ELR (cell line): ENCODE data around the gene DNAJC10.
A peak's percentile ranks its signal among the peaks of the same experiment; 100 is the strongest.
"Not testable (repeated sequence)": the region's sequence is repeated elsewhere in the genome, so short reads cannot be mapped to it uniquely, and the experiment has no call there.

Source experiments
- DNase-seq: peaks from one replicate; pipeline ENCODE4 v3.0.0-alpha.2; 2015; ENCODE audit warnings: low read depth

Gene DNAJC10

GRCh38 chr2:182724656-182725055 lies 8.6 kb downstream of the DNAJC10 start:
- DNase-seq = no peak

GRCh38 chr2:182726473-182726872 lies 10.4 kb downstream of the DNAJC10 start:
- DNase-seq = no peak

- no peak for DNase-seq
Observed at GRCh38 chr2:182728014-182728413, 12.0 kb downstream of the DNAJC10 start.

GRCh38 chr2:182729710-182730339 lies 13.8 kb downstream of the DNAJC10 start:
- DNase-seq = no peak

GRCh38 chr2:182730486-182730885 lies 14.4 kb downstream of the DNAJC10 start:
- DNase-seq = no peak

GRCh38 chr2:182732736-182733135 lies 16.7 kb downstream of the DNAJC10 start:
- no peak for DNase-seq

- DNase-seq = no peak
Observed at GRCh38 chr2:182733572-182733971, 17.5 kb downstream of the DNAJC10 start.

- not testable (repeated sequence) for DNase-seq
Observed at GRCh38 chr2:182736856-182737255, 20.8 kb downstream of the DNAJC10 start.

- DNase-seq = no peak
Observed at GRCh38 chr2:182740701-182741100, 24.6 kb downstream of the DNAJC10 start.

- DNase-seq = no peak
Observed at GRCh38 chr2:182741620-182742019, 25.6 kb downstream of the DNAJC10 start.

- DNase-seq = no peak
Observed at GRCh38 chr2:182744490-182744889, 28.4 kb downstream of the DNAJC10 start.

GRCh38 chr2:182745061-182745460 lies 29.0 kb downstream of the DNAJC10 start:
- no peak for DNase-seq

- DNase-seq = not testable (repeated sequence)
Observed at GRCh38 chr2:182745894-182746293, 29.8 kb downstream of the DNAJC10 start.

- no peak for DNase-seq
Observed at GRCh38 chr2:182754231-182754630, 38.2 kb downstream of the DNAJC10 start.

- DNase-seq = no peak
Observed at GRCh38 chr2:182758379-182758778, 42.3 kb downstream of the DNAJC10 start.

- DNase-seq = peak; percentile 5
Observed at GRCh38 chr2:182761903-182762302, 45.8 kb downstream of the DNAJC10 start.

- DNase-seq = peak; percentile 67
Observed at GRCh38 chr2:182763311-182763912, 47.4 kb downstream of the DNAJC10 start.

GRCh38 chr2:182766626-182767025 lies 50.6 kb downstream of the DNAJC10 start:
- DNase-seq = no peak

GRCh38 chr2:182767578-182767977 lies 51.5 kb downstream of the DNAJC10 start:
- peak; percentile 55 for DNase-seq

- not testable (repeated sequence) for DNase-seq
Observed at GRCh38 chr2:182768950-182769349, 52.9 kb downstream of the DNAJC10 start.

GRCh38 chr2:182779323-182779722 lies 63.3 kb downstream of the DNAJC10 start:
- no peak for DNase-seq

- not testable (repeated sequence) for DNase-seq
Observed at GRCh38 chr2:182781099-182781498, 65.0 kb downstream of the DNAJC10 start.

- not testable (repeated sequence) for DNase-seq
Observed at GRCh38 chr2:182782686-182783085, 66.6 kb downstream of the DNAJC10 start.
